GM12878 (cell line): ENCODE measurements around the gene EVI5L. TPM values are rescaled to one million over a fixed set of nuclear protein-coding genes. Genes with fewer than 3 reads are reported as not detected.

Source experiments
- ATAC-seq: fragments of 200-7000 bp; cut with Tn5 transposase; 3 replicates; pipeline ENCODE4 v1.9.1; 2020; ENCODE audit warnings: mild to moderate bottlenecking, moderate library complexity
- BruUV-seq: library from RNA; stranded (reverse); fragments of 400-500 nt; replicated peaks from 2 replicates; lab custom pipeline; 2021; lab: Mats Ljungman, UMichigan
- CTCF ChIA-PET: fragments of 300-600 bp; sonication (Branson Sonifier 250); formaldehyde crosslinking; extraction: SDS; loops from one replicate; lab custom pipeline; 2021; ENCODE audit warnings: inconsistent platforms; lab: Yijun Ruan, JAX
- POLR2A ChIA-PET: fragments of 350-600 bp; formaldehyde crosslinking; extraction: SDS; loops from one replicate; lab custom pipeline; 2021; ENCODE audit warnings: inconsistent platforms; lab: Charles Lee
- RAD21 ChIA-PET: fragments of 300-600 bp; sonication (Branson Sonifier 250); formaldehyde crosslinking; loops from one replicate; lab custom pipeline; 2023; ENCODE audit warnings: antibody characterized with exemption; ENCODE audit not compliant: unreplicated experiment; lab: Charles Lee
- SMC1A ChIA-PET: fragments of 300-600 bp; sonication (Branson Sonifier 250); formaldehyde crosslinking; loops from one replicate; lab custom pipeline; 2023; ENCODE audit not compliant: unreplicated experiment, uncharacterized antibody; lab: Charles Lee
- DNase-seq: peaks from one replicate; pipeline ENCODE4 v3.0.0-alpha.2; 2011; ENCODE audit warnings: low read depth, low spot score
- FAIRE-seq: peaks from 3 replicates; lab custom pipeline; 2011; peaks lifted over from hg19 to GRCh38; lab: Jason Lieb, UNC
- H2AFZ ChIP-seq: 2 replicates; pipeline ENCODE4 v1.6.0; 2011; ENCODE audit warnings: low read depth, low read length, control low read depth; ENCODE audit not compliant: control insufficient read depth
- H3K27ac ChIP-seq: 2 replicates; pipeline ENCODE4 v1.5.1; 2011; ENCODE audit warnings: control low read depth; ENCODE audit not compliant: control insufficient read depth, insufficient read depth
- H3K27me3 ChIP-seq, 2 experiments: replicated peaks in 1 of 2; 2 replicates each; pipeline versions ENCODE4 v1.6.0 to v1.6.1; 2011; ENCODE audit warnings: low read length in 1 of 2; ENCODE audit not compliant: control insufficient read depth in 2 of 2, insufficient read depth in 2 of 2
- H3K36me3 ChIP-seq, 2 experiments: 2 replicates each; pipeline ENCODE4 v1.5.1; 2011; ENCODE audit warnings: low read length in 1 of 2; ENCODE audit not compliant: control insufficient read depth in 2 of 2, insufficient read depth in 2 of 2
- H3K4me1 ChIP-seq: 2 replicates; pipeline ENCODE4 v1.6.1; 2011; ENCODE audit warnings: mild to moderate bottlenecking, low read length, moderate library complexity, mixed read lengths; ENCODE audit not compliant: control insufficient read depth, insufficient read depth
- H3K4me2 ChIP-seq: 2 replicates; pipeline ENCODE4 v1.6.0; 2011; ENCODE audit warnings: control low read depth; ENCODE audit not compliant: control insufficient read depth, insufficient read depth
- H3K4me3 ChIP-seq: fragments of 200-600 bp; sonication (generic); 2 replicates; pipeline ENCODE4 v1.5.1; 2016
- H3K79me2 ChIP-seq: 2 replicates; pipeline ENCODE4 v1.6.0; 2011; ENCODE audit warnings: low read length; ENCODE audit not compliant: control insufficient read depth, insufficient read depth
- H3K9ac ChIP-seq: 2 replicates; pipeline ENCODE4 v1.8.0; 2011; ENCODE audit warnings: low read length, control low read depth, mixed read lengths; ENCODE audit not compliant: control insufficient read depth, insufficient read depth
- H3K9me3 ChIP-seq: replicated peaks from 3 replicates; pipeline ENCODE4 v1.5.1; 2011; ENCODE audit warnings: mild to moderate bottlenecking, low read length; ENCODE audit not compliant: control insufficient read depth, insufficient read depth
- H4K20me1 ChIP-seq: 2 replicates; pipeline ENCODE4 v1.6.0; 2011; ENCODE audit not compliant: control insufficient read depth, insufficient read depth
- CBFB ChIP-seq: IDR thresholded peaks from 2 replicates; pipeline ENCODE4 v1.6.1; 2016; ENCODE audit warnings: antibody characterized with exemption, low read depth
- EED ChIP-seq: sonication (generic); IDR thresholded peaks from 2 replicates; pipeline ENCODE4 v1.6.1; 2016; ENCODE audit warnings: antibody characterized with exemption, low read depth
- EP300 ChIP-seq, 2 experiments: fragments of 150-350 bp in 1 of 2; IDR thresholded peaks; 2 replicates each; pipeline ENCODE4 v1.6.1; 2011 to 2012; ENCODE audit warnings: low read depth in 2 of 2, low read length in 2 of 2, borderline replicate concordance in 1 of 2, improper control_type of control experiment in 1 of 2, inconsistent platforms in 1 of 2; ENCODE audit not compliant: control insufficient read depth in 1 of 2
- HDAC6 ChIP-seq: fragments of 200-600 bp; sonication (generic); IDR thresholded peaks from one replicate; pipeline ENCODE4 v1.8.0; 2017; ENCODE audit warnings: antibody characterized with exemption; ENCODE audit not compliant: unreplicated experiment
- IKZF1 ChIP-seq: fragments of 450-650 bp; conservative IDR thresholded peaks from 2 replicates; pipeline ENCODE4 v1.6.1; 2017; ENCODE audit warnings: antibody characterized with exemption, mild to moderate bottlenecking
- NFYB ChIP-seq: IDR thresholded peaks from 2 replicates; pipeline ENCODE4 v1.6.1; 2011; ENCODE audit warnings: low read depth, mild to moderate bottlenecking, low read length, improper control_type of control experiment, moderate library complexity; ENCODE audit not compliant: insufficient read depth
- PAX8 ChIP-seq: fragments of 450-650 bp; IDR thresholded peaks from 2 replicates; pipeline ENCODE4 v1.6.1; 2017; ENCODE audit warnings: mild to moderate bottlenecking, moderate library complexity
- SIX5 ChIP-seq: IDR thresholded peaks from 2 replicates; pipeline ENCODE4 v1.6.1; 2011; ENCODE audit warnings: mild to moderate bottlenecking, low read depth, low read length, moderate library complexity; ENCODE audit not compliant: severe bottlenecking
- TBL1XR1 ChIP-seq: IDR thresholded peaks from 2 replicates; pipeline ENCODE4 v1.6.1; 2012; ENCODE audit warnings: low read depth, low read length, improper control_type of control experiment
- WGBS: methylation state at CpG from one replicate; pipeline ENCODE4 v1.1.6; 2016; ENCODE audit warnings: low lambda C conversion rate; ENCODE audit not compliant: insufficient replicate concordance, insufficient coverage; ENCODE audit errors: missing lambda C conversion rate; 5-methylcytosine and 5-hydroxymethylcytosine counted together
- in situ Hi-C: fragments of 300-500 bp; cut with MboI; formaldehyde crosslinking; loops from 9 replicates; pipeline ENCODE4 v1.14.3; 2018; ENCODE audit warnings: mixed read lengths
- intact Hi-C: fragments of 100-400 bp; cut with micrococcal nuclease; formaldehyde crosslinking; loops from one replicate; pipeline ENCODE4 v1.14.2; 2022; ENCODE audit not compliant: unreplicated experiment
- polyA plus RNA-seq, 11 experiments: library from polyadenylated mRNA; depleted of rRNA in 4 of 11; unstranded in 6 of 11; stranded (reverse) in 5 of 11; fragments of >200 nt; fragmentation: Nextera tagmentation in 4 of 11; fragmentation: Illumina TruSeq in 1 of 11; extraction: Ambion mirVana in 4 of 11; extraction: Trizol in 1 of 11; gene quantifications; 1 replicate in 1 of 11; 2 replicates in 10 of 11; pipeline versions ENCODE4 v1.2.1 to v1.2.3, GENCODE V29; 2011 to 2016; ENCODE audit warnings: inconsistent platforms in 2 of 11, missing spikeins in 2 of 11, low read depth in 1 of 11
- total RNA-seq, 4 experiments: library from RNA; depleted of rRNA in 3 of 4; stranded (reverse); fragments of >200 nt in 3 of 4; fragmentation: Illumina TruSeq in 1 of 4; extraction: Trizol in 1 of 4; gene quantifications; 2 replicates each; pipeline versions ENCODE4 v1.2.1 to v1.2.3, GENCODE V29; 2013 to 2021
- TF ChIP-seq, protein P1 (sequence below): fragments of 450-650 bp; IDR thresholded peaks from 2 replicates; pipeline ENCODE4 v1.6.1; 2017; ENCODE audit warnings: antibody characterized with exemption, mild to moderate bottlenecking, moderate library complexity

EVI5L gene
- total and polyA plus RNA-seq, 10 of the 15 experiments (the other 5 are each of a cell fraction or from before 2014, with no cell fraction given) = 0.23 to 13.8 (median 5.0) TPM

DNA sequence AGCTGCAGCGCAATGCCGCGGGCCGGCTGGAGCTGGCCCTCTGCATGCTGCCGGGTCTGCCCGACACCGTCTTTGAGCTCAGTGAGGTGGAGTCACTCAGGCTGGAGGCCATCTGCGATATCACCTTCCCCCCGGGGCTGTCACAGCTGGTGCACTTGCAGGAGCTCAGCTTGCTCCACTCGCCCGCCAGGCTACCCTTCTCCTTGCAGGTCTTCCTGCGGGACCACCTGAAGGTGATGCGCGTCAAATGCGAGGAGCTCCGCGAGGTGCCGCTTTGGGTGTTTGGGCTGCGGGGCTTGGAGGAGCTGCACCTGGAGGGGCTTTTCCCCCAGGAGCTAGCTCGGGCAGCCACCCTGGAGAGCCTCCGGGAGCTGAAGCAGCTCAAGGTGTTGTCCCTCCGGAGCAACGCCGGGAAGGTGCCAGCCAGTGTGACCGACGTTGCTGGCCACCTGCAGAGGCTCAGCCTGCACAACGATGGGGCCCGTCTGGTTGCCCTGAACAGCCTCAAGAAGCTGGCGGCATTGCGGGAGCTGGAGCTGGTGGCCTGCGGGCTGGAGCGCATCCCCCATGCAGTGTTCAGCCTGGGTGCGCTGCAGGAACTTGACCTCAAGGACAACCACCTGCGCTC lies 69.8 kb downstream of the EVI5L start:
- H3K4me2 ChIP-seq = no peak overlapping the region
- 88% methylated on average over 34 of the region's 34 CpGs for WGBS
- SMC1A ChIA-PET = no interaction called here

More for the DNA sequence above, 69.8 kb downstream of the EVI5L start:
- H3K36me3 ChIP-seq = no peaks in the 10 kb centered on the region
- BruUV-seq = no TSS peak
- no peaks in the 10 kb centered on the region for H3K27me3 ChIP-seq
- no peaks in the 10 kb centered on the region for H3K9me3 ChIP-seq
- TF ChIP-seq CBFB (no peak), PAX8 (no peak), HDAC6 (no peak), TBL1XR1 (no peak), SIX5 (no peak), EP300 (IDR thresholded peaks at IDR 0.05; ENCODE audit: borderline replicate concordance in 1 of 2, control insufficient read depth in 1 of 2, low read depth in 2 of 2, low read length in 2 of 2) (no peak), IKZF1 (no peak), NFYB (no peak), EED (no peak)
- TF ChIP-seq, protein P1, sequence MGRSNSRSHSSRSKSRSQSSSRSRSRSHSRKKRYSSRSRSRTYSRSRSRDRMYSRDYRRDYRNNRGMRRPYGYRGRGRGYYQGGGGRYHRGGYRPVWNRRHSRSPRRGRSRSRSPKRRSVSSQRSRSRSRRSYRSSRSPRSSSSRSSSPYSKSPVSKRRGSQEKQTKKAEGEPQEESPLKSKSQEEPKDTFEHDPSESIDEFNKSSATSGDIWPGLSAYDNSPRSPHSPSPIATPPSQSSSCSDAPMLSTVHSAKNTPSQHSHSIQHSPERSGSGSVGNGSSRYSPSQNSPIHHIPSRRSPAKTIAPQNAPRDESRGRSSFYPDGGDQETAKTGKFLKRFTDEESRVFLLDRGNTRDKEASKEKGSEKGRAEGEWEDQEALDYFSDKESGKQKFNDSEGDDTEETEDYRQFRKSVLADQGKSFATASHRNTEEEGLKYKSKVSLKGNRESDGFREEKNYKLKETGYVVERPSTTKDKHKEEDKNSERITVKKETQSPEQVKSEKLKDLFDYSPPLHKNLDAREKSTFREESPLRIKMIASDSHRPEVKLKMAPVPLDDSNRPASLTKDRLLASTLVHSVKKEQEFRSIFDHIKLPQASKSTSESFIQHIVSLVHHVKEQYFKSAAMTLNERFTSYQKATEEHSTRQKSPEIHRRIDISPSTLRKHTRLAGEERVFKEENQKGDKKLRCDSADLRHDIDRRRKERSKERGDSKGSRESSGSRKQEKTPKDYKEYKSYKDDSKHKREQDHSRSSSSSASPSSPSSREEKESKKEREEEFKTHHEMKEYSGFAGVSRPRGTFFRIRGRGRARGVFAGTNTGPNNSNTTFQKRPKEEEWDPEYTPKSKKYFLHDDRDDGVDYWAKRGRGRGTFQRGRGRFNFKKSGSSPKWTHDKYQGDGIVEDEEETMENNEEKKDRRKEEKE = no peak
- H2AFZ ChIP-seq = no peak overlapping the region
- DNase-seq (no peak), ATAC-seq (no peak), FAIRE-seq (no peak)
- H3K4me3 ChIP-seq = no peak overlapping the region
- peaks cover 10% of the 10 kb centered on the region for H3K4me1 ChIP-seq
- peaks cover 16% of the 10 kb centered on the region for H3K79me2 ChIP-seq
- no peak overlapping the region for H3K9ac ChIP-seq
- CTCF ChIA-PET = interaction anchor here (1.3 to 1.4 kb wide), 3 partner anchors 9 to 262 kb away, joined by 3 to 6 read pairs (median 5); no protein-coding TSS in a partner anchor
- H3K27ac ChIP-seq = no peak overlapping the region
- RAD21 ChIA-PET = interaction anchor here (1.0 to 1.2 kb wide), 2 partner anchors 332 kb away, joined by 3 read pairs; no protein-coding TSS in a partner anchor
- in situ Hi-C loops = no loop called here
- intact Hi-C loops = loop anchor here (10.0 kb wide), 1 partner anchor 215 kb away; the partner anchor contains the start of gene TRAPPC5
- peaks cover 3% of the 10 kb centered on the region; the same call in 1 of the 2 replicates for H4K20me1 ChIP-seq
- POLR2A ChIA-PET = interaction anchor here (0.5 kb wide), 1 partner anchor 762 kb away, joined by 3 read pairs; no protein-coding TSS in a partner anchor
